ENCODE measurements around the gene LHX4. TPM values are rescaled to one million over a fixed set of nuclear protein-coding genes. Genes with fewer than 3 reads are reported as not detected.

LHX4 gene
- total RNA-seq, 3 donors from 2014 or later, result not detected

DNA sequence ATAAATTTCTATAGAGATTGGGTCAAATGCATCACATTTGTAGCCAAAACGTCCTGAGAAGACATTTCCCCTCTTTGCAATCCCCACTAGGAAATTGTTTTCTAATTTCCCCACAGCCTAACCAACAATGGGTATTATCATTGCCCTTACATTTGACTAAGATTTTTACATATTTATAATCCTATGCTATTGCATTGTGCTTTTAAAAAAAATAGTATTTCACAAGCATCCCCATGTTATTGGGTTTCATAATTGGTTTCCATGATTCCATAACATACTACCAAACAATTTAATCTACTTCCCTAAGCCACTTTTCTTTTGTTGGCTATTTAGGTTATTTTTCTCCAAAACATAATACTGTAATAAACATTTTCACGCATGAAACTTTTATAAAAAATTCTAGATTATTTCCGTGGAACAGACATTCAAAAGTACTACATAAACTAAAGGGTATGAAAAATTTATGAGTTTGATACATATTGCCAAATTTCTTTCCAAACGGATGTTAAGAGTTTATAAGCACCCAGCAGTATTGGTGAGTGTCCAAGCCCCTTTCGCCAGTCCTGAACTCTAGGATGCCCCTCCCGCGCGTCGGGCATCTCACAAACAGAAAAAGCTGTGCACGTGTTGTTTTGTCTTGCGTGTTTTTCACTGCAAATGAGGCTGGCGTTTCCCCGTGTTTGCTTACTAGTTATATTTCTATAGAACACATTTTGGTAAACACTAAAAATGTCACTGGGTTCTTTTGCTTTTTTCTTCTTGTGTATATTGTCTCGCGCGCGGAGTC lies 2.0 kb upstream of the LHX4 start:
- Histone ChIP-seq H3K9me3 (no peaks in the 10 kb centered on the region), H3K4me3 (no peak overlapping the region), H3K36me3 (no peaks in the 10 kb centered on the region), H3K4me1 (peaks cover 16 to 20% of the 10 kb centered on the region in 2 donors), H3K27me3 (peaks cover 9 to 86% of the 10 kb centered on the region in 2 donors), H3K27ac (no peak overlapping the region)
- intact Hi-C loops (cut with DNase I; ENCODE audit: low total_unique reads), result no loop called here
- no peak for TF ChIP-seq POLR2AphosphoS5 (IDR thresholded peaks at IDR 0.05)
- no peak for TF ChIP-seq CTCF (IDR thresholded peaks at IDR 0.05)
- no peak for TF ChIP-seq POLR2A (IDR thresholded peaks at IDR 0.05)
- DNase-seq (ENCODE audit: low spot score in 2 of 2), result no peak

DNA sequence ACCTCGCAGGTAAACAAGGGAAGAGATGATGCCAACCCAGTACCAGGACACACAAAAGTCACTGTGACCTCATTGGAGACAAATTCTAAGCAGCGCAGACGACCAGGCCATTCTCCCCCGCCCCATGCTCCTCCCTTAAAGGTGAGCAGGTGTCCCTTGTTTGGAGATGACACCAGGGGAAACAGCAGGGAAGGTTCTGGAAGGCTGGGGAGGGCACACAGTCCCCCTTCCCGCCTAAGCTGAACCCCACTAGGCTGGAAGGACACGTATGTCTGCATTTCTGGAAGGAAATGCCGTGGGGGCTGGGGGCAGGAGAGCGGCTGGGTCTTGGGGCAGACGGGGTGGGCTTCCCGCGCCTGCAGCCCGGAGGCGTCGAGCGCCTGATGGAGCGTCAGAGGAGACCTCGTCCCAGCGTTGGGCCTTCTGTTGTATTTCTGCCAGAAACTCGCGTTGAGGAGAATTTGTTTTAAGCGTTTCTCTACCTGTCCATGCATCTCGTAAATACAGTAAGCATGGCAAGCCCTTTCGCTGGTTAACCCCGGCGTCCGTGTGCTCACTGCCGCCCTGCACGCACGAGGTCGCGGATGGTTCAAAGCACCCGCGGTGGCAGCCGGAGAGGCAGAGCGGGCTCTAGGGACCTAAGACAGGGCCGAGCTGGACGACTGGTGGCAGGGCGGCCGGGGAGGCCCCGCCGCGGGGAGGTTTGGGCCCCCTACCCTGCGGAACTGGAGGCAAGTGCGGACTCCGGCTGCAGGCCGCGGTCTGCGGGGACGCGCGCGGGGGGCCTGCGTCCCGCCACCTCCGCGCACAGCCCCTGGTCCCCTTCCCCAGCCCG lies 1.2 kb upstream of the LHX4 start:
- Histone ChIP-seq H3K4me1 (peaks cover 16 to 24% of the 10 kb centered on the region in 2 donors), H3K27me3 (peaks cover 9 to 94% of the 10 kb centered on the region in 2 donors), H3K27ac (no peak overlapping the region), H3K9me3 (no peaks in the 10 kb centered on the region), H3K36me3 (no peaks in the 10 kb centered on the region), H3K4me3 (peak overlapping the region; percentile 50 to 72 (median 52))
- TF ChIP-seq POLR2A (IDR thresholded peaks at IDR 0.05) (no peak), CTCF (IDR thresholded peaks at IDR 0.05) (no peak), POLR2AphosphoS5 (IDR thresholded peaks at IDR 0.05) (no peak)
- no peak for DNase-seq (ENCODE audit: low spot score in 2 of 2)
- intact Hi-C loops (cut with DNase I; ENCODE audit: low total_unique reads), result no loop called here

DNA sequence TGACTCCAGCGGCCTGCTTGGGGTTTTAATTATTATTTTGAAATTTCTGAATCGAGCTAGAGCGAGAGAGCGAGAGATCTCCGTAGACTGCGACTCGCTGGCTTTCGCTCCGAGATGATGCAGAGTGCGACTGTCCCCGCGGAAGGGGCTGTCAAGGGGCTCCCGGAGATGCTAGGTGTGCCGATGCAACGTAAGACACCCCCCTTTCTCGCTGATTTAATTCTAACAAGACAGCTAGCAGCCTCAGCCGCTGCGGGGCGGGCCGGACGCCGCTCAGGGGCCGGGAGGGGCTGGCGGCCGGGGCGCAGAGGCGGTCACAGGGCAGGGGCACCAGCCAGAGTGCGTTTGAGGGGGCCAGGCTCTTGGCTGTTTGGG lies 339 bp downstream of the LHX4 start:
- Histone ChIP-seq H3K27ac (no peak overlapping the region), H3K36me3 (no peaks in the 10 kb centered on the region), H3K27me3 (peaks cover 19 to 94% of the 10 kb centered on the region in 2 donors), H3K4me1 (peaks cover 16 to 24% of the 10 kb centered on the region in 2 donors), H3K9me3 (no peaks in the 10 kb centered on the region), H3K4me3 (peak overlapping the region; percentile 50 to 72 (median 52))
- TF ChIP-seq POLR2A (IDR thresholded peaks at IDR 0.05), result no peak
- TF ChIP-seq POLR2AphosphoS5 (IDR thresholded peaks at IDR 0.05), result no peak
- no peak for TF ChIP-seq CTCF (IDR thresholded peaks at IDR 0.05)
- intact Hi-C loops (cut with DNase I; ENCODE audit: low total_unique reads), result no loop called here
- no peak for DNase-seq (ENCODE audit: low spot score in 2 of 2)

DNA sequence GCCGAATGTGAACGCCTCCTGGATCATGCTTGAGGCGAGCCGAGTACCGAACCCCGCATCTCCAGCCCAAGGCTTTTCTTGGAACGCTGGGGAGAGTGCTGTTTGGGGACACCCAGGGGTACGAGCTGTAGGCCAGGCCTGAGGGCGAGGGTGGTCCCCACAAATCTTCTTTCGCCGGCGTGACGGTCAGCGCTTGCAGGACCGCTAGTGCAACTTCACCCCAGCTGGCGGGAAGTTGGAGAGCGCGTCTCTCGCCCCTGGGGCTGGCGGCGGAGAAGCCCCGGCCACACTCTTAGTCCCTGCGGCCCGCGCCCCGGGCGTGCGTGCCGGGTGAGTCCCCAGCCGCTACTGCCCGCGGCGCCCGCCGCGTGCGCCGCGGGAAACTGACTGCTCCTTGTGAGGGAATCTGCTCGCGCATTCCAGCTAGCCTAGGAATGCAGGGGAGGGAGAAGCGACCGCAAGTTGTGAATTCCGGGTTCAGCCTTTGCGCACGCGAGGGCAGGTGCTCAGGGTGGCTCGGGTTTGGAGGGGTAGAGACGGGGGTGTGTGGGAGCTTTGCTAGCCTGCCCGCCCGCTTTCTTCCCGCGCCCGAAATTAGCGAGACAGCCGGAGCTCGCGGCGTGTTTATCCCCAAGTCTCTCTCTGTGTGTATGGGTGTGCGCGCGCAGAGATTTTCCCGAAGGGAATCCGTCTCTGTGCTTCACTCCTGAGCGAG lies 884 bp downstream of the LHX4 start:
- peaks cover 16 to 24% of the 10 kb centered on the region in 2 donors for H3K4me1 ChIP-seq
- no peak overlapping the region for H3K27ac ChIP-seq
- no peak for DNase-seq (ENCODE audit: low spot score in 2 of 2)
- H3K36me3 ChIP-seq, result no peaks in the 10 kb centered on the region
- H3K9me3 ChIP-seq, result no peaks in the 10 kb centered on the region
- peak overlapping the region; percentile 50 to 72 (median 52) for H3K4me3 ChIP-seq
- TF ChIP-seq CTCF (IDR thresholded peaks at IDR 0.05) (no peak), POLR2A (IDR thresholded peaks at IDR 0.05) (no peak), POLR2AphosphoS5 (IDR thresholded peaks at IDR 0.05) (no peak)
- peaks cover 19 to 95% of the 10 kb centered on the region in 2 donors for H3K27me3 ChIP-seq
- intact Hi-C loops (cut with DNase I; ENCODE audit: low total_unique reads), result no loop called here

All from breast epithelium (tissue), 4 donors.